GM23338 (cell line): ENCODE results near the gene ARFGAP2. TPM values are rescaled to one million over a fixed set of nuclear protein-coding genes. Genes with fewer than 3 reads are reported as not detected.

Experiments
- ATAC-seq: fragments of 200-7000 bp; cut with Tn5 transposase; 3 replicates; pipeline ENCODE4 v1.9.1; 2020
- DNase-seq: peaks from one replicate; pipeline ENCODE4 v3.0.0-alpha.2; 2015; ENCODE audit warnings: low spot score
- H2AFZ ChIP-seq: fragments of 200-600 bp; sonication (generic); 2 replicates; pipeline ENCODE4 v1.8.0; 2016; ENCODE audit warnings: antibody characterized with exemption, mild to moderate bottlenecking, moderate library complexity
- H3F3A ChIP-seq: fragments of 200-600 bp; sonication (generic); replicated peaks from 2 replicates; pipeline ENCODE4 v1.8.0; 2017; ENCODE audit warnings: antibody characterized with exemption, mixed run types, low read depth
- H3K27ac ChIP-seq: fragments of 200-600 bp; sonication (generic); 2 replicates; pipeline ENCODE4 v1.6.1; 2016; ENCODE audit warnings: low read depth
- H3K27me3 ChIP-seq: fragments of 200-600 bp; sonication (generic); 2 replicates; pipeline ENCODE4 v1.8.0; 2016; ENCODE audit warnings: mild to moderate bottlenecking, mixed run types, moderate library complexity; ENCODE audit not compliant: insufficient read depth
- H3K36me3 ChIP-seq: fragments of 200-600 bp; sonication (generic); 2 replicates; pipeline ENCODE4 v1.8.0; 2016; ENCODE audit warnings: mild to moderate bottlenecking; ENCODE audit not compliant: insufficient read depth
- H3K4me1 ChIP-seq: fragments of 200-600 bp; sonication (generic); 2 replicates; pipeline ENCODE4 v1.8.0; 2016; ENCODE audit warnings: mild to moderate bottlenecking, moderate library complexity; ENCODE audit not compliant: insufficient read depth
- H3K4me2 ChIP-seq: fragments of 200-600 bp; sonication (generic); 2 replicates; pipeline ENCODE4 v1.7.1; 2017; ENCODE audit warnings: mixed run types
- H3K4me3 ChIP-seq: fragments of 200-600 bp; sonication (generic); 2 replicates; pipeline ENCODE4 v1.6.1; 2016; ENCODE audit warnings: mixed run types
- H3K79me2 ChIP-seq: fragments of 200-600 bp; sonication (generic); replicated peaks from 2 replicates; pipeline ENCODE4 v1.8.0; 2017; ENCODE audit warnings: mild to moderate bottlenecking; ENCODE audit not compliant: insufficient read depth
- H3K9me2 ChIP-seq: fragments of 200-600 bp; sonication (generic); 2 replicates; pipeline ENCODE4 v1.8.0; 2017; ENCODE audit not compliant: insufficient read depth
- H4K20me1 ChIP-seq: fragments of 200-600 bp; sonication (generic); replicated peaks from 2 replicates; pipeline ENCODE4 v1.8.0; 2017; ENCODE audit warnings: mild to moderate bottlenecking; ENCODE audit not compliant: insufficient read depth
- H3K27ac Mint-ChIP-seq: 2 replicates; pipeline ENCODE4 v1.8.0; 2020; ENCODE audit warnings: inconsistent platforms, mild to moderate bottlenecking, moderate library complexity, mixed read lengths
- H3K27me3 Mint-ChIP-seq: 3 replicates; pipeline ENCODE4 v1.8.0; 2022; ENCODE audit warnings: low read depth, mild to moderate bottlenecking, moderate library complexity, mixed read lengths, inconsistent platforms; ENCODE audit not compliant: insufficient read depth, poor library complexity
- H3K36me3 Mint-ChIP-seq: 3 replicates; pipeline ENCODE4 v1.8.0; 2021; ENCODE audit warnings: low read depth, mild to moderate bottlenecking, inconsistent platforms, moderate library complexity, mixed read lengths
- H3K4me1 Mint-ChIP-seq: 3 replicates; pipeline ENCODE4 v1.8.0; 2020; ENCODE audit warnings: mild to moderate bottlenecking, inconsistent platforms, mixed read lengths
- H3K4me3 Mint-ChIP-seq: 3 replicates; pipeline ENCODE4 v1.8.0; 2021; ENCODE audit warnings: moderate library complexity, mild to moderate bottlenecking, inconsistent platforms, mixed read lengths
- H3K9me3 Mint-ChIP-seq: 3 replicates; pipeline ENCODE4 v1.8.0; 2020; ENCODE audit warnings: moderate library complexity, mild to moderate bottlenecking, inconsistent platforms, mixed read lengths
- CREB1 ChIP-seq: fragments of 250-450 bp; sonication (Bioruptor Pico); IDR thresholded peaks from 2 replicates; pipeline ENCODE4 v1.5.0; 2020; ENCODE audit warnings: low read depth, mild to moderate bottlenecking, moderate library complexity
- CTCF ChIP-seq, 2 experiments: fragments of 200-600 bp in 1 of 2; sonication (generic) in 1 of 2; conservative IDR thresholded peaks; 2 replicates each; pipeline versions ENCODE4 v1.5.1 to v1.6.1; 2016 to 2017; ENCODE audit warnings: antibody characterized with exemption in 2 of 2, low read depth in 2 of 2, mild to moderate bottlenecking in 2 of 2, moderate library complexity in 1 of 2
- ETS1 ChIP-seq: IDR thresholded peaks from 2 replicates; pipeline ENCODE4 v1.6.1; 2016; ENCODE audit warnings: antibody characterized with exemption
- EZH2 ChIP-seq: fragments of 200-600 bp; sonication (generic); IDR thresholded peaks from one replicate; pipeline ENCODE4 v1.8.0; 2017; ENCODE audit warnings: antibody characterized with exemption, mild to moderate bottlenecking, low read depth; ENCODE audit not compliant: unreplicated experiment
- EZH2phosphoT487 ChIP-seq: fragments of 200-600 bp; sonication (generic); IDR thresholded peaks from one replicate; pipeline ENCODE4 v1.8.1; 2018; ENCODE audit warnings: antibody characterized with exemption; ENCODE audit not compliant: unreplicated experiment
- JUNB ChIP-seq: IDR thresholded peaks from one replicate; pipeline ENCODE4 v1.6.1; 2016; ENCODE audit warnings: antibody characterized with exemption; ENCODE audit not compliant: unreplicated experiment
- NANOG ChIP-seq: IDR thresholded peaks from 2 replicates; pipeline ENCODE4 v1.6.1; 2016; ENCODE audit warnings: antibody characterized with exemption, borderline replicate concordance
- POLR2AphosphoS5 ChIP-seq: IDR thresholded peaks from 2 replicates; pipeline ENCODE4 v1.6.1; 2016; ENCODE audit warnings: antibody characterized with exemption, low read depth
- REST ChIP-seq: IDR thresholded peaks from one replicate; pipeline ENCODE4 v1.6.1; 2018; ENCODE audit warnings: antibody characterized with exemption; ENCODE audit not compliant: unreplicated experiment
- STAT1 ChIP-seq: IDR thresholded peaks from one replicate; pipeline ENCODE4 v1.6.1; 2016; ENCODE audit warnings: antibody characterized with exemption; ENCODE audit not compliant: unreplicated experiment
- ZNF114 ChIP-seq: fragments of 250-450 bp; sonication (Bioruptor Pico); IDR thresholded peaks from 2 replicates; pipeline ENCODE4 v1.5.0; 2020; ENCODE audit warnings: mild to moderate bottlenecking, moderate library complexity
- ZNF331 ChIP-seq: fragments of 250-450 bp; sonication (Bioruptor Pico); IDR thresholded peaks from 2 replicates; pipeline ENCODE4 v1.5.0; 2020; ENCODE audit warnings: low read depth, mild to moderate bottlenecking, moderate library complexity
- ZNF462 ChIP-seq: fragments of 250-450 bp; sonication (Bioruptor Pico); IDR thresholded peaks from 2 replicates; pipeline ENCODE4 v1.5.0; 2020; ENCODE audit warnings: mild to moderate bottlenecking, moderate library complexity
- polyA plus RNA-seq: library from polyadenylated mRNA; unstranded; fragments of >200 nt; fragmentation: Nextera tagmentation; extraction: Ambion mirVana; gene quantifications from 2 replicates; pipeline ENCODE4 v1.2.1, GENCODE V29; 2016
- total RNA-seq: library from RNA; depleted of rRNA; stranded (reverse); fragments of >200 nt; shearing (Covaris generic); gene quantifications from 2 replicates; pipeline ENCODE4 v1.2.3, GENCODE V29; 2014

The ARFGAP2 gene
- total and polyA plus RNA-seq, 2 experiments from 2014 or later, result 25.6 to 122 TPM

GRCh38 chr11:47204637-47204989 is 27.9 kb upstream of the ARFGAP2 start (continued):
- no peak for TF ChIP-seq EZH2
- TF ChIP-seq ZNF114 (CRISPR knock-in tag), result no peak
- TF ChIP-seq CREB1 (CRISPR knock-in tag), result no peak

GRCh38 chr11:47202576-47202975 is 25.9 kb upstream of the ARFGAP2 start:
- H3K27me3 Mint-ChIP-seq, result peaks cover 10% of the 10 kb centered on the region
- Histone ChIP-seq H3K4me2 (no peak overlapping the region), H3K4me3 (no peak overlapping the region), H3K79me2 (no peaks in the 10 kb centered on the region), H4K20me1 (no peaks in the 10 kb centered on the region), H3K36me3 (no peaks in the 10 kb centered on the region), H3K27me3 (no peaks in the 10 kb centered on the region), H3K4me1 (peaks cover 11% of the 10 kb centered on the region), H3K9me2 (no peaks in the 10 kb centered on the region), H3F3A (no peaks in the 10 kb centered on the region), H2AFZ (peak overlapping the region; percentile 38; the same call in 1 of the 2 replicates), H3K27ac (no peak overlapping the region)
- no peak for TF ChIP-seq ZNF114 (CRISPR knock-in tag)
- no peak for TF ChIP-seq EZH2phosphoT487
- TF ChIP-seq CTCF (conservative IDR thresholded peaks at IDR 0.05; ENCODE audit: low read depth in 2 of 2), result no peak
- no peak for TF ChIP-seq ETS1
- no peak for TF ChIP-seq POLR2AphosphoS5
- TF ChIP-seq JUNB, result no peak
- TF ChIP-seq ZNF331 (CRISPR knock-in tag), result no peak
- TF ChIP-seq EZH2, result no peak
- no peak for TF ChIP-seq CREB1 (CRISPR knock-in tag)
- TF ChIP-seq NANOG, result no peak
- TF ChIP-seq ZNF462 (CRISPR knock-in tag), result no peak
- TF ChIP-seq REST, result no peak
- no peak for TF ChIP-seq STAT1
- H3K9me3 Mint-ChIP-seq, result no peaks in the 10 kb centered on the region
- peaks cover 10% of the 10 kb centered on the region for H3K4me1 Mint-ChIP-seq
- H3K36me3 Mint-ChIP-seq, result no peaks in the 10 kb centered on the region
- H3K4me3 Mint-ChIP-seq, result no peak overlapping the region
- H3K27ac Mint-ChIP-seq, result no peak overlapping the region
- ATAC-seq (no peak), DNase-seq (no peak)
